HG03175 (cell line): ENCODE results near the gene DR1.
A peak's percentile ranks its signal among the peaks of the same experiment; 100 is the strongest.

ENCODE experiments used
- ATAC-seq: cut with Tn5 transposase; IDR thresholded peaks from one replicate; pipeline ENCODE4 v1.9.1; 2021; ENCODE audit warnings: mild to moderate bottlenecking, moderate library complexity; ENCODE audit not compliant: unreplicated experiment

Gene DR1

DNA sequence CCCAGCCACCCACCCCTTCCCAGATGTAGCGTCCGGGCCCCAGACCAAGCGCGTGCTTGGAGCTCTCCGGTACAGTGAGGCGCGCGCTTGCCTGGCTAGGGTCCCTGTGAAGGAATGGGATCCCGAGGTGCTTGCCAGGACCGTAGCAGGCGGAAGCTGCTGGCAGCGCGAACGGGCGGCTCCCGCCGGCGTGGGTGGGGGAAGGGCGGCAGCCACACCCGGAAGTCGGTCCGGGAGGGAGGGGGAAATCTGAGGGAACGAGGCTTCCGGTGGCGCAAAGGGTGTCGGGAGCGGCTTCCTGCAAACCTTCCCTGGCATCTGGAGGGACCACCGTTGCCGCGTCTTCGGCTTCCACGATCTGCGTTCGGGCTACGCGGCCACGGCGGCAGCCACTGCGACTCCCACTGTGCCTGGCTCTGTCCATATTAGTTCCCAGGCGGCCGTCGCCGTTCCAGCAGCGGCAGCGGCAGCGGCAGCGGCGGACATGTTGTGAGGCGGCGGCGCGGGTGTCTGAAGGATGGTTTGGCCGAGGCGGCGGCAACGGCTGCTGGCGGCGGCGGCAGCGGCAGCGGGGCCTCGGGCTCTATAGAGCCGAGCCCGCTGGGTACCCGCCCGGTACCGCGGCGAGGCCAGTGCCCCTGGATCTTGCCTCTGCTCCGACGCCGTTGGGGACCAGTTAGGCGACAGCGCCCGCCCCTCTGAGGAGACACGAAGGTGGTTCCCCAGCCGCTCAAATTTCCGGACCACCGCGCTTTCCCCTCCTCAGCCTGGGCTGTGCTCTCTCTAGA lies at the start of gene DR1:
DR1 (plus strand) TSS at position 275 of the 788 bp plus-strand sequence. CDS start 739 bp downstream, outside the sequence.
- peak; percentile 75 for ATAC-seq

DNA sequence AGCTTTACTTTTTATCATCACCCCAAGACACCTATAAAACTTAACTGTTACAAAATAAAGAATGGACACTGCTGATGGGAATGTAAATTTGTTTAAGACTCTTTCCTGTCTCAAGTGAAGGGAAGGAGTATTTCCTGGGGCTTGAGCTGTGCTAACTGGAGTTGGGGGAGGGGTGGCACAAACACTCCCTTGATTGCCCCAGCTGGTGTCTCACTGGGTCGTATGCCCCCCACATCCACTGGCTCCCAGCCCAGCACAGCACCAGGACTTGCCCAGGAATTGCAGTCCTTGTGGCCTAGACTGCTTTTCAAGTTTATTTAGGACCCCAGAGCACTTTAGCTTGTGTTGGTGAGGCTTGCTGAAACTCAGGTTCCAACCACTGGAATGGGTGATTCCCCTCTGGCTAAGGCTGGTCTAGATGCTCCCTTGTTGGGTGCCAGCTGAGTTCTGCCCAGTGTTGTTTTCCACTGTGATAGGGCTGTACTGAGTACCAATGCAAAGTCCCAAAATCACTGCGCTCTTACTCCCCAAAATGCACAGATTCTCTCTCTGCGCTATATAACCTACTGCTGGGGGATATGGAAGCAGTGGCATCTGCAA lies 49.1 kb upstream of the DR1 start:
- ATAC-seq = no peak

DNA sequence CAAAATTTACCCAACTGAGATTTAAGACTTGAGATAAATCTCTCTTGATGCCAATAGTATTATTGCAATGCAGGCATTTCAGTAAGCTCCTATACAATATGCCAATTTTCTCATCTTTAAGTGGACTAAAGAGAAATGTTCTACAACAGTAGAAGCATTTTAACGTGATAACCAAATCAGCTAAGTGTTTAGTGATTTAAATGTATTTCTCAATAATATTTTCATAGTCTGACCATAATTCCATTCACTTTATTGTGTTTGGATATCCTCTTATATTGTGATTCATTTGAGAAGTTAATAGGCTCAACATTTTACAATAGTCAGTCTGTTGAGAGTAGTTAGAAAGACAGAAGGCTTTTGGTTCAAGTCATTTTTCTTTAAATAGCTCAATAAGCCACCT lies 44.6 kb upstream of the DR1 start:
- no peak for ATAC-seq

DNA sequence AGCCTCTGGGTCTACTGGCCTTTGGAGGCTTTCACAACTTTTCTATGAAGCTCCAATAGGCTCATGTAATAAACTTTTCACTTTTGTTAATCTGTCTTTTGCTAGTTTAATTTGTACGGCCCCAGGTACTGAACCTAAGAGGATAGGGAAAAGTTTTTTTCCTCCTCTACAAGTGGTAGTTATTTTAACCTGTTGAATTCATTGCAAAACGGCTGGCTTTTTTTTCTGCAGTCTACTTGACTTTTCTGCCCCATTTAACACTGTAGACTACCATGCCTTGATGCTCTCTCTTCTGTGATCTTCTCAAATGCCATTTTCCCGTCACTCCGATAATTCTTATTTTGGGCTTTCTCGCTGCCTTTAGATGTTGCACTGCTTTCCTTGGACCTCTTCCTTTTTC lies 43.6 kb upstream of the DR1 start:
- ATAC-seq = no peak

DNA sequence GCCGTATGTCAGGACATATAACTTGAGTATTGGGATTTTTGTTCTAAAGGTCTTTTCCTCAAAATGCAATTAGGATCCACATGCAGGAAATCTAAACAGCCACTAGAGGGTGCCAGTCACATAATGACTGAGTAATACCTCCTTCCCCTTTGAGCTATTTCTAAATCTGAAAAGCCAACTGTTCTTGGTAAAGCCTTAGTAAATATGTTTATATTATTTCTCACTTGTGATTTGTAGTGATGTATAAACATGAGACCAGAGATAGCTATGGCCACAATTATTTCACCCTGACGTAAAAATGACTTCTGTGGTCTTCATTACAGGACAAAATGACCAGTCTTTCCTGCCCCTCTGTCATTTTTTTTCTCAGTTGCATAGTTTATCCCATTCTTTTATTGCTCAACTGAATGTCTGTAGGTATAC lies 41.0 kb upstream of the DR1 start:
- ATAC-seq = peak; percentile 66

DNA sequence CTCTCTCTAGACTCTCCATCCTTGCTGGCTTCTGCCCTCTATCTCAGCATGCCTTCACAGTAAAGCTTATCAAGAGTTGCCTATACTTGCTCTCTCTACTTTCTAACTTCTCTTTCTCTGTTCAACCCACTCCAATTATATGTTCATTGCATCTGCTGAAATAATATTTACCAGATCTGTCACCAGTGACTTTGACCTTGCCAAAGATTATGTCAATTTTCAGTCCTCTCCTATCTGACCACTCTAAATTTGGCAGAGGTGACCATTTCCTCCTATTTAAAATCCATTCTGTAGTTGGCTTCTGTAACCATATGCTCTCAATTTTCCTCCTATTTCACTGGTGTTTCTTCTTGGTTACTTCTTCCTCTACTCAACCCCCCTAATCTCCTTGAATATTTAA lies 38.8 kb upstream of the DR1 start:
- ATAC-seq = no peak

DNA sequence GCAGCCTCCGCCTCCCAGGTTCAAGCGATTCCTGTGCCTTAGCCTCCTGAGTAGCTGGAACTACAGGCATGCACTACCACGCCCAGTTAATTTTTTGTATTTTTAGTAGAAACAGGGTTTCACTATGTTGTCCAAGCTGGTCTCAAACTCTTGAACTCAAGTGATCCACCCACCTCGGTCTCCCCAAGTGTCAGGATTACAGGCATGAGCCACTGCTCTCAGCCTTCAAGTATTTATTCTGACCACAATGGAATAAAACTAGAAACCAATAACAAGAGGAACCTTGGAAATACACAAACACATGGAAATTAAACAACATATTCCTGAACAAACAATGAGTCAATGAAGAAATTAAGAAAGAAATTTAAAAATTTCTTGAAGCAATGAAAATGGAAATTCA lies 32.7 kb upstream of the DR1 start:
- no peak for ATAC-seq

DNA sequence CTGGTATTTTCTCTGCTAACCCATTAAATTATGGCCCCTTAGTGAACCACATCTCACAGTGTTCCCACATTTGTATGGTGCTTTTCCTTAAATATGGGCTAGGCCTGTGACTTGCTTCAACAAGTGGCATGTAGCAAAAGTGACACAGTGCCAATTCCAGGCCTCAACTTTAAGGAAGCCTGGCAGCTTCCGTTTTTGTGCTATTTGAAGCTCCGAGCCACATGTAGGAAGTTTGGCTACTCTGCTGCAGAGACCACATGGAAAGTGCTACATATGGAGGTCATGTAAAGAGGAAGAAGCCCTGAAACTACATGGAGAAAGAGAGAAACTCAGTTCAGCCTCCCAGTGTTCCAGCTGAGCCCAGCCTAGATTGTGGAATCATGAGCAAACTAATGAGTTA lies 28.5 kb upstream of the DR1 start:
- ATAC-seq = no peak

DNA sequence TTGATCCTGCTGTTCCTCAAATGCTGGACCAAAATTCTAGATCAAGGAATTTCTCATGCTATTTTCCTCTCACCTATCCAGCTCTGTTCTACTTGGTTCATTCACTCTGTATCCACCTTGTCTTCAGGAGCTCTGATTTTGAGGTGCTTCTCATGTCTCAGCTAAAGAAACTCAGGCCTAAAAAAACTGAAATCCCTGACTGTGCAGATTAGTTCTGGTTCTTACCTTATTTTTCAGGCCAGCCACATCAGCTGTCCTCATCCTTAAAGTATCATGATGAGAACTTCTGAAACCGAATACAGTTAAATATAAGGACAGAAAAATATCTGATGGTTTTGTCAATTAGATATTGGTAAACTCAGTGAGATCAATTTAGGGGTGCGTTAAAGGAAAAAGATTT lies 27.8 kb upstream of the DR1 start:
- no peak for ATAC-seq

DNA sequence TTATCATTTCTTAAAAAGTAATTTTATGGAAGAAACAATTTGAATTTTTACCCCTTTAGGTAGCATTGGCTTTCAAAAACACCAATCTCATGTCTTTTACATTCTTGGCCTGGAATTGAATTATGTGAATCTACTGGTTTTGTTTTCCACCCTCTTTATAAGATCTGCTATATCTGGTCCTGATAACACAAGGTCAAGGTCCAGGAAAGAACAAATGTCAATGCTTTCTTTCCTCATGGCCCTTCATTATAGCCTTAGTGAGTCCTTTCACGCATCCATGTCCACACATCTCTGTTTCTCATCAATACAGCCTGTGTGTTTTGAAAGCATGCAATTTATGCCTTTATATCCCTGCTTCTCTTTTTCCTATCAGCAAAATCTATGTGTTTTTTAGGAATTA lies 24.0 kb upstream of the DR1 start:
- no peak for ATAC-seq

DNA sequence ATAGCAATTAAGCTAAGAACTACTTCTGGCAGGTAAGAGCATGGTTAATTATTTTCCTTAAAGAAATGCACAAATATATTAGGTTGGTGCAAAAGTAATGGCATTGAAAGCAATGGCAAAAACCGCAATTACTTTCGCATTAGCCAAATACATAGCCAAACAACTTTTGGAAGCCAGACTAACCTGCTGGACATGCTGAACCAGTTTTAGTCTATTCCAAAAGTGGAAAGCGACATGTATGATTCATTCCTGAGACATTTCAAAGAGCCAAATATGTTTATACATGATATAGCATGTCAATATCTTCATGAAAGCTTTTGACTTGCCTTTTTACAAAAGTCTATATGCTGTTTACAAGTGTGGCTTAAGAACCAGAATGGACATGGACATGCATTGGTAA lies 23.4 kb upstream of the DR1 start:
- no peak for ATAC-seq

DNA sequence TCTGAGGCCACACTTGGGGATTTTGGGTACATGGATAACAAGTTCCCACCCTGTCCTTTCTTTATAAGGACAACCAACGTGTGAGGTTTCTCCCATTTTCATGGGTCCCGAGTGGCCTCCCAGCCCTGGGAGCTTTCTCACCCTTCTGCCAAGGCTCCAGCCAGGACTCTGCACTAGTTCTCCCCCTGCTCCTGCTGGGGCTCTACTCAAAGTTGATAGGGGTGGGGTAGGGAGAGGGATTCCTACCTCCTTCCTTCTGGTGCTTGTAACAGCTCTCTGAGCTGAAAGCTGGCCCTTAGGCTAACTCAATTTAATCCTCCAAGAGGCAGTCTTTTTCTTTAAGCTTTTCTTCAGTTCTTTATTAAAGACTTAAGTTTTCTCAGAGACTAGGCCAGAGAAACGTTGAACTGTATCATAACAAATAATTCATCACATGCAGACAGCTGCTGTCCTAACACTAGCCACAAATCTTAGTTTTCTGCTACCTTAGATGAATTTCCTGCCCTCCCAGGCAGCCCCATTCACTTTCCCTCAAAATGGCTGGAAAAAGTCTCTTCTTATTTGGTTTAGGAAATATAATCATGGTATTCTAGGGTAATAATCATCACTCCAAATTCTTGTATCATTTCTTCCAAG lies 22.4 kb upstream of the DR1 start:
- ATAC-seq = no peak

DNA sequence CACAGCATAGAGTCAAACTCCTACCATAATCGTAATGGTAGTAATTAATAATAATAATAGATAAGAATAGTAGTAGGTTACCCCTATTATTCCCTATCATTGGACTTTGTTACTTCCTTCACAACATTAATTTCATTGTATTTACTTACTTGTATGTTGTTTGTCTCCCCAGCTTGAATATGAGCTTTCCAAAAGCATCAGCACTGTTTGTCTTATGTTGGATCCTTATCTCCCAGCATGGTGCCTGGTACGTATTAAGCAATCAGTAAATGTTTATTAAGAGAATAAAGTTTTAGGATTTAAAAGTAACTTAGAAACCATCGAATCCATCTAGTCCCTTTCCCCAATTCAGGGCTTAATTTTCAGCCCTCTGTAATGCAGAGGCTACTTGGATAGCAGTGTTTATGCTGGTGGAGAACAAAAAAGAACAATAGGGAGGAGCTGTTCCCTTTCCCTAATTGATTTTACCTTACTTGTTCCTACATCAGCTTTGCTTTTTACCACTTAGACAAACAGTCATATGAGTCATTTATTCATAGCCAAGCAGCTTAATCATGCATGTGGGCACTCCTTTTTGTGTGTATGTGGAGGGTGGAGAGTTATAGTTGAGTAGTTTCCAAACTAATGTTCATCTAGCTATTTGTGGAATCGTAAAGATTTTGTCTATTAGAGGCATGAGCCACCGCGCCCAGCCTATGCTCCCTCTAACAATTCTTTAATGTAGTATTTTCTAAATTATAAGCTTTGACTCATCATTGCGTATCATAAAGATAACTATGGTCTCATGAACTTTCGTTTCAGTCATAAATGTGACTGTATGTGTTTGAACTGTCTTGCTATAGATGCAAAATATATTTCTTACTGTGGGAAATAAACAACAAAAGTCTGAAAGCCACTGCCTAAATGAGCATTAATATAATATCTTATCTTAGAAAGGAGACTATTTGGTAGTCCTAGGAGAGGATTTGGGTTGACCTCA lies 20.9 kb upstream of the DR1 start:
- no peak for ATAC-seq

DNA sequence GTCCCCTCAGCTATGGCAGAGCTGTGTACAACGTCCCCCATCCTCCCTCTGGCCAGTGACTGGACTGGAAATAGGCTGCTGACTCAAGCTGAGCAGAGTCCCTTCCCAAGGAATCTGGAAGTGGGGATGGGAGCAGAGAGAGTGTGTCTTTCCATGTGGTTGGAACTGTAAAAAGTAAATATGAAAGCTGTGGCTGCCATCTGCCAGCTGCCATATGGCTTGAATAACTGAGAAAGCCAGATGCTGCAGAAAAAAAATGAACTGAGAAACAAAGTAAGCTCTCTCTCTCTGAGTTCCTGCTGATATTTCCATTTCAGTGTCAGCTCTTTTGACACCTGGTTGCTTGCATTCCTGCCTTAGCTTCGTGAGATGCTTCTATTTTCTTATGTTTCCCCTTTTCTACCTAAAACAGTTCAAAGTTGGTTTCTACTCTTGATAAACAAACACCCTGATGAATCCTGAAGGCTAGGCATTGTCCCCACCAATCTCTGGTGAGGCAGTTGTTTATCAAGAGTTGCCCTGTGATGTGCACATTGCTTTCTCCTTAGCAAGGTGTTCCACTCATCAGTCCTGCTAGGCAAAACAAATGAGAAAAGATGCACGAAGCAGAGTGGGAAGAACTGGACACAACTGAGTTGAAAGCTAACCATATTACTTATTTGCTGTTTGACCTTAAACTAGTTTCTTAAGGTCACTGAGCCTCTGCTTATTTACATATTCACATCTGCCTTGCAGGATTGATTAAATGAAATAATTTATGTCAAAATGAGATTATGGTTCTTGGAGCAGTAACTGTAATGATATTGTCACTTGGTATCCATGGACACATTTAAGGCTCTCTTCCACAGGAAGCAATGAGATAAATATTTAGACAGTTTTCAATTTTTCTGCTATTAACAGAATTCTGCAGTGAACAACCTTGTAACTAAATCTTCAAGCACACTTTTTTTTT lies 16.6 kb upstream of the DR1 start:
- peak; percentile 56 for ATAC-seq

DNA sequence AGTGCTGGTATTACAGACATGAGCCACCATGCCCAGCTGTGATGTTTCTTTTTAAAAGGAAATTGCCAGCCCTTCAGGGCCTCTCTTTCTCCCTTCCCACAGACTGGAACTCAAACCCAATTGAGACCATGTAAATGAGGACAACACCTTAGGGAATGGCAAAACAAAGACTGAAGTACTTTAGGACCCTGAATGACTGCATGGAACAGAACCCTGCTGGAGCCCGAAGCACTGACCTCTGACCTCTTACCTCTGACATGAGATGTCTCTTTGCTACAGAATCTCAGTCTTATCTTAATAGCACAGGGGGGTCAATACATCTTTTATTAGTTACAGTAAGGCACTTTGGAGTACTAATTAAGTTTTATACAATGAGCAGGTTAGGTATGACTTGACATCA lies 15.5 kb upstream of the DR1 start:
- ATAC-seq = no peak

DNA sequence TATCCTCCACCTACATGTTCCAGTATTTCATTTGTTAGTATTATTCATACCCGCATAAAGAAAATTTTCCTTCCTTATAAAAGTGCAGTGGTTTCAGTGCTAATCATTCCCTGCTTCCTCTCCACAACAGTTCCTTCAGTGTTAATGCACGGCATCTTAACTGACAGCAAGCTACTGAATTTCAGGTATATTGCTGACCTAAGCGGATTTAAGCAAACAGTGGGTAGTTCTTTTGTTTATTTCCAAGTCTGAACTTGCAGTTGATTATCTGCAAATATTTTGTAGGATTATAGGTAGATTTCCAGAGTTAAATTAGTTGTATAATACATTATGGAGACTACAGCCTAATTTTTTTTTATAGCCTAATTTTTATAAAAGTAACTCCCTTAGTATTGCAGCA lies 15.1 kb upstream of the DR1 start:
- ATAC-seq = no peak

DNA sequence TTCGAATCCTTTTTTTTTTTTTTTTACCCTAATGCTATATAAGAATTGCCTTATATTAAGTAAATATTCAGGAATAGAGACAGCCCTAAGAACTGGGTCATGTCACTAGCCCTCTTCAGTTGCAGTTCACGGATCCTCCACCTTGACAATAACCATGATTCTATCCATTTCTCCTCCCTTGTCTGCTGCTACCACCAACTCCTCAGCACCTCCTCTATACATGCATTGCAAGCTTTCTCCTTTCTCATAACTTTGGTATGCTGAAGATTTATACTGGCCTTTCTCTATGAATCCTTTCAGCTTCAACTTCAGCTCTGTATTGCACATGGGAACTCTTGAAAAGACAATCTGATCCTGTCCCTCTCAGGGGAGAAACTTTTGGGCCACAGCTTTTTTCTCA lies 14.3 kb upstream of the DR1 start:
- ATAC-seq = no peak

DNA sequence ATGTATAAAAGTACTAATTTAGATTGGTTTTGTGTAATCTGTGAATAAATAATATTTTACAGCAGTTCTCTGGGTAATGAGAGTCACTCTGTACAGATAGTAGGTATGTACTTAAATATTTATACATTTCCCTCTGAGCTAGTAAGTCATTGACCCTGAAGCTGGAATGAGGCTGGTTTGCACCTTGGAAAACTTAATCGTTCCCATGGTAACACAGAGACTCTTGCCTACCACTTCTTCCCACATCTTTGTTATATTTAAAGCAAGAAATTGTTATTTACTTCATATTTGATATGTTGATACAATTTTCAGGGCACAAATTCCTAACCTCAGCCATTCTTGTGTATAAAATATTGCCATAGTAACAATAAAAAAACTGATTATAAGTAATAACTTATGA lies 13.3 kb upstream of the DR1 start:
- ATAC-seq = no peak

DNA sequence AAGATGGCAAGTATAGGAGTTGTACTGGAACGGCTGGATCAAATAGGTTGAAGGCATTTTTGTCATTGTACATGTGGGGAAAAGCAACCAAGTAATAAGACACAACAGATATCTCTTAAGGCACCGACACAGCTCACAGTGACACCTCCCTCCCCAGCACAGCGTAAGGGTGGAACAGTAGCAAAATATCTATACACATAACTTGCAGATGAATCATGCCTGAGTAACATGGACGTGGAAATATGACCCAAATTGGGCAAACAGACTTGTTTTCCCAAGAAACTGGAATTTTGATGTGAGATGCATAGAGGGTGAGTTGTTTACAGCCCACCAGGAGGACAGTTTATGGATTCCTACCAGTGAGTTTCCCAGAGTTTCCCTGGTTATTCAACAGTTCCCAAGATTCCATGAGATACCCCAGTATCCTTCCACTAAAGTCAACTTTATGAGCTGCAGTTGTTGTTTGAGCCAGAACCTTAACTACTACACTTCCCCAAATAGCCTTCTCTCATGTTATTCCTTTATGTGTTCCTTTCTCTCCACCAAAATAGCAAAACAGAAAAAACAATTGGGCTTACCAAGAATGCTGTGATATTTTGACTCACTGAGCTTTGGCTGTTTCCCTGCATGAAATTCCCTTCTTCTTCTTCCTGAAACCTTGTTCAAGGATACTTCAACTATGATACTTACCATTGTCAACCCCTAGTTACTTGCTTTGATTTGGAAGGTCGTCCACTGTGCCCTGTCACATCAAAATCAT lies 7.1 kb upstream of the DR1 start:
- ATAC-seq = no peak
